HepG2 (cell line): ENCODE measurements around the gene NDRG3. TPM values are rescaled to one million over a fixed set of nuclear protein-coding genes. Genes with fewer than 3 reads are reported as not detected.

Experiments
- ADNP ChIP-seq: sonication (generic); formaldehyde crosslinking; IDR thresholded peaks from 2 replicates; pipeline ENCODE4 v1.4.0; 2020; ENCODE audit warnings: missing genetic modification reagents
- CBX1 ChIP-seq: IDR thresholded peaks from one replicate; pipeline ENCODE4 v1.6.1; 2016; ENCODE audit warnings: antibody characterized with exemption, low read depth
- CENPT ChIP-seq: sonication (generic); formaldehyde crosslinking; IDR thresholded peaks from 2 replicates; pipeline ENCODE4 v1.8.0; 2022; ENCODE audit warnings: low read depth, mild to moderate bottlenecking, moderate library complexity, missing genetic modification reagents
- EEA1 ChIP-seq: sonication (generic); formaldehyde crosslinking; IDR thresholded peaks from 2 replicates; pipeline ENCODE4 v1.5.1; 2020; ENCODE audit warnings: mild to moderate bottlenecking, missing genetic modification reagents, borderline replicate concordance
- ELF1 ChIP-seq: sonication (generic); formaldehyde crosslinking; IDR thresholded peaks from 2 replicates; pipeline ENCODE4 v1.4.0; 2020; ENCODE audit warnings: missing genetic modification reagents
- GABPA ChIP-seq, 2 experiments: IDR thresholded peaks; 2 replicates each; pipeline ENCODE4 v1.6.1; 2011 to 2016; ENCODE audit warnings: low read depth in 2 of 2, low read length in 1 of 2, missing biosample characterization in 1 of 2, missing genetic modification characterization in 1 of 2
- IKZF5 ChIP-seq: IDR thresholded peaks from 2 replicates; pipeline ENCODE4 v1.6.1; 2018; ENCODE audit warnings: missing genetic modification reagents, mild to moderate bottlenecking, missing compliant biosample characterization
- MYNN ChIP-seq: sonication (generic); formaldehyde crosslinking; IDR thresholded peaks from 2 replicates; pipeline ENCODE4 v1.4.0; 2020; ENCODE audit warnings: mild to moderate bottlenecking, low read depth, missing genetic modification reagents
- NBN ChIP-seq: fragments of 450-650 bp; conservative IDR thresholded peaks from 2 replicates; pipeline ENCODE4 v1.6.1; 2017
- NR2F6 ChIP-seq, 2 experiments: IDR thresholded peaks; 2 replicates each; pipeline ENCODE4 v1.6.1; 2016; ENCODE audit warnings: antibody characterized with exemption in 1 of 2, mild to moderate bottlenecking in 1 of 2
- PHF8 ChIP-seq: sonication (generic); formaldehyde crosslinking; IDR thresholded peaks from 2 replicates; pipeline ENCODE4 v1.5.0; 2020; ENCODE audit warnings: missing genetic modification reagents
- SYNCRIP ChIP-seq: fragments of 200-400 bp; formaldehyde crosslinking; IDR thresholded peaks from 2 replicates; pipeline ENCODE4 v1.6.1; 2018; ENCODE audit warnings: mild to moderate bottlenecking, low read depth, low read length; ENCODE audit not compliant: insufficient read depth
- TSC22D2 ChIP-seq: sonication (generic); formaldehyde crosslinking; IDR thresholded peaks from 2 replicates; pipeline ENCODE4 v1.5.1; 2020; ENCODE audit warnings: missing genetic modification reagents, mild to moderate bottlenecking, borderline replicate concordance
- ZBTB2 ChIP-seq: sonication (generic); formaldehyde crosslinking; IDR thresholded peaks from 2 replicates; pipeline ENCODE4 v1.8.0; 2022; ENCODE audit warnings: low read depth, missing genetic modification reagents
- ZBTB7B ChIP-seq: sonication (generic); formaldehyde crosslinking; IDR thresholded peaks from 2 replicates; pipeline ENCODE4 v1.4.0; 2020; ENCODE audit warnings: missing genetic modification reagents
- ZFYVE20 ChIP-seq: sonication (generic); formaldehyde crosslinking; IDR thresholded peaks from 2 replicates; pipeline ENCODE4 v1.8.0; 2023; ENCODE audit warnings: low read depth, mild to moderate bottlenecking, moderate library complexity, missing genetic modification reagents, borderline replicate concordance
- ZNF124 ChIP-seq: sonication (generic); formaldehyde crosslinking; IDR thresholded peaks from 2 replicates; pipeline ENCODE4 v1.4.0; 2020; ENCODE audit warnings: missing genetic modification reagents
- ZNF136 ChIP-seq: sonication (generic); formaldehyde crosslinking; IDR thresholded peaks from 2 replicates; pipeline ENCODE4 v1.8.1; 2022; ENCODE audit warnings: low read depth, mild to moderate bottlenecking, moderate library complexity, missing genetic modification reagents
- ZNF292 ChIP-seq: sonication (generic); formaldehyde crosslinking; IDR thresholded peaks from 2 replicates; pipeline ENCODE4 v1.8.1; 2022; ENCODE audit warnings: mild to moderate bottlenecking, low read depth, missing genetic modification reagents, borderline replicate concordance
- ZNF34 ChIP-seq: sonication (generic); formaldehyde crosslinking; IDR thresholded peaks from 2 replicates; pipeline ENCODE4 v1.4.0; 2020; ENCODE audit warnings: mild to moderate bottlenecking, missing genetic modification reagents, borderline replicate concordance
- ZNF350 ChIP-seq: sonication (generic); formaldehyde crosslinking; IDR thresholded peaks from 2 replicates; pipeline ENCODE4 v1.4.0; 2020; ENCODE audit warnings: mild to moderate bottlenecking, low read depth, missing genetic modification reagents, borderline replicate concordance
- ZNF367 ChIP-seq: sonication (generic); formaldehyde crosslinking; IDR thresholded peaks from 2 replicates; pipeline ENCODE4 v1.4.0; 2020; ENCODE audit warnings: missing genetic modification reagents, borderline replicate concordance
- ZNF460 ChIP-seq: sonication (generic); formaldehyde crosslinking; IDR thresholded peaks from 2 replicates; pipeline ENCODE4 v1.5.1; 2020; ENCODE audit warnings: missing genetic modification reagents, mild to moderate bottlenecking, borderline replicate concordance
- ZNF75D ChIP-seq: sonication (generic); formaldehyde crosslinking; IDR thresholded peaks from 2 replicates; pipeline ENCODE4 v1.8.1; 2023; ENCODE audit warnings: missing genetic modification reagents, mild to moderate bottlenecking, borderline replicate concordance
- ZNF772 ChIP-seq: sonication (generic); formaldehyde crosslinking; IDR thresholded peaks from 2 replicates; pipeline ENCODE4 v1.5.0; 2020; ENCODE audit warnings: mild to moderate bottlenecking, missing genetic modification reagents
- ZSCAN31 ChIP-seq: sonication (generic); formaldehyde crosslinking; IDR thresholded peaks from 2 replicates; pipeline ENCODE4 v1.5.0; 2020; ENCODE audit warnings: low read depth, mild to moderate bottlenecking, missing genetic modification reagents
- ZZZ3 ChIP-seq: sonication (generic); formaldehyde crosslinking; IDR thresholded peaks from 2 replicates; pipeline ENCODE4 v1.4.0; 2020; ENCODE audit warnings: missing genetic modification reagents, mild to moderate bottlenecking, borderline replicate concordance
- polyA plus RNA-seq, 8 experiments: library from polyadenylated mRNA; depleted of rRNA in 3 of 8; stranded (reverse) in 7 of 8; unstranded in 1 of 8; fragments of >200 nt; fragmentation: Illumina TruSeq in 4 of 8; extraction: Trizol in 4 of 8; gene quantifications; 2 replicates each; pipeline versions ENCODE4 v1.2.1 to v1.2.3, GENCODE V29; 2011 to 2016; ENCODE audit warnings: low read depth in 4 of 8, missing spikeins in 1 of 8, mixed read lengths in 1 of 8; ENCODE audit not compliant: insufficient read depth in 1 of 8
- total RNA-seq, 5 experiments: library from RNA; depleted of rRNA; stranded (reverse); fragments of >200 nt; fragmentation: Illumina TruSeq; extraction: Trizol; gene quantifications; 2 replicates each; pipeline ENCODE4 v1.2.3, GENCODE V29; 2016; ENCODE audit warnings: low read depth in 1 of 5
- TF ChIP-seq, protein P1 (sequence below): sonication (generic); formaldehyde crosslinking; IDR thresholded peaks from 2 replicates; pipeline ENCODE4 v1.4.0; 2020; ENCODE audit warnings: mild to moderate bottlenecking, missing genetic modification reagents

Gene NDRG3
- total and polyA plus RNA-seq, 2 of the 13 experiments (the other 11 are each of a cell fraction or from before 2014, with no cell fraction given) = 36.0 to 40.5 TPM

DNA sequence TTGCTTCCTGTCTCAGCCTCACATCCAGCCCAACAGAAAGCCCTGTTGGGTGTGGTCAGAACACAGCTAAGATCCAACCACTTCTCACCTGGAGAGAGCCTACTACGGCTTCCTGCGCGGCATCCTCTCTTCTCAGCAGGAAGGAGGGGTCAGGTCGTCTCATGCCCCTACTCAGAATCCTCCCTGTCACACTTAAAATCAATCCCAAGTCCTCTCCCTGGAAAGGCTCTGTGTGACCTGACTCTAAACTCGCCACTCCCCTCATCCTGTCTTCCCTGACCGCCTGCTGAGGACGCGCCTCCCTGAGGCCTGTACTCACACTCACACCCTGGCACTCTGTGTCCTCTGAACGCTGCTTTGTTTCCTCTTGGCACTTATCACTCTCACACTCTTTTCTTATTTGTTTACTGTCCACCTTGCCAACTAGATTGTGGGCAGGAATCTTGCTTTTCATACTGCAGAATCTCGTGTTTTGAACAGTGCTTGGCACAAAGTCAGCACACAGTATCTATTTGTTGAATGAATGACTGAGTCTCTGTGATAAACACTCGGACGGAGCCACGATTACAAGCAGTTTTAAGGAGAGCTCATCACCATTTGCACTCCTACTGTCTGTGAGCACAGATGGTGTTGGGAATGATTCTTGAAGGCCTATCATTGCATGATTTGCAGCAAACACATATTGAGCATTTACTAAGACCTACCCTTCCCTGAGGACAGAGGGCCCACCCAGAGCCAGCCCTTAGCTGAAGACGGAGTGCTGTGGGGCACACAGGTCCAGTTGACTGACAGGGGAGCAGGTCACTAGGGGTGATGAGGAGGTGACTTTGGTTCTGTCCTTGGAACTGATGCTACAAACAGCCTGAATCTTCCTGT is 121.6 kb downstream of the NDRG3 start (continued):
- TF ChIP-seq MYNN (no peak), NR2F6 (IDR thresholded peaks at IDR 0.05) (no peak), NR2F6 (CRISPR knock-in tag; IDR thresholded peaks at IDR 0.05) (peak; percentile 51; the same call in 1 of the 2 replicates), ZNF34 (CRISPR knock-in tag) (no peak), ZBTB2 (CRISPR knock-in tag) (no peak), TSC22D2 (peak; percentile 67; the same call in 1 of the 2 replicates), ZNF350 (CRISPR knock-in tag) (no peak), CBX1 (no peak), IKZF5 (CRISPR knock-in tag) (no peak; the same call in 1 of the 2 replicates), ADNP (no peak), ELF1 (CRISPR knock-in tag) (no peak), ZSCAN31 (CRISPR knock-in tag) (0 out of 2 replicates have a peak, but pooled peaks have one; percentile 26), ZBTB7B (CRISPR knock-in tag) (no peak), ZNF136 (CRISPR knock-in tag) (0 out of 2 replicates have a peak, but pooled peaks have one; percentile 55), PHF8 (no peak; the same call in 1 of the 2 replicates), ZNF367 (no peak), NBN (no peak), GABPA (IDR thresholded peaks at IDR 0.05; ENCODE audit: low read depth, low read length) (no peak), GABPA (CRISPR knock-in tag; IDR thresholded peaks at IDR 0.05; ENCODE audit: low read depth) (no peak), ZNF460 (CRISPR knock-in tag) (no peak), EEA1 (no peak), ZNF124 (CRISPR knock-in tag) (no peak), ZZZ3 (no peak), ZNF292 (CRISPR knock-in tag) (peak; percentile 78; the same call in 1 of the 2 replicates), ZNF75D (CRISPR knock-in tag) (no peak), ZFYVE20 (CRISPR knock-in tag) (no peak), ZNF772 (peak; percentile 48; the same call in 1 of the 2 replicates), CENPT (CRISPR knock-in tag) (no peak), SYNCRIP (no peak)
- TF ChIP-seq, protein P1, sequence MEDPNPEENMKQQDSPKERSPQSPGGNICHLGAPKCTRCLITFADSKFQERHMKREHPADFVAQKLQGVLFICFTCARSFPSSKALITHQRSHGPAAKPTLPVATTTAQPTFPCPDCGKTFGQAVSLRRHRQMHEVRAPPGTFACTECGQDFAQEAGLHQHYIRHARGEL (CRISPR knock-in tag) = no peak
